Dedifferentiated amniotic fluid mesenchymal stem cell (primary cell): Measurements from ENCODE around the gene SMKR1.
"Not testable (repeated sequence)": the region's sequence is repeated elsewhere in the genome, so short reads cannot be mapped to it uniquely, and the experiment has no call there.

Source experiments
- DNase-seq: peaks from one replicate; pipeline ENCODE4 v3.0.0-alpha.2; 2016; ENCODE audit errors: extremely low spot score

Gene SMKR1

DNA sequence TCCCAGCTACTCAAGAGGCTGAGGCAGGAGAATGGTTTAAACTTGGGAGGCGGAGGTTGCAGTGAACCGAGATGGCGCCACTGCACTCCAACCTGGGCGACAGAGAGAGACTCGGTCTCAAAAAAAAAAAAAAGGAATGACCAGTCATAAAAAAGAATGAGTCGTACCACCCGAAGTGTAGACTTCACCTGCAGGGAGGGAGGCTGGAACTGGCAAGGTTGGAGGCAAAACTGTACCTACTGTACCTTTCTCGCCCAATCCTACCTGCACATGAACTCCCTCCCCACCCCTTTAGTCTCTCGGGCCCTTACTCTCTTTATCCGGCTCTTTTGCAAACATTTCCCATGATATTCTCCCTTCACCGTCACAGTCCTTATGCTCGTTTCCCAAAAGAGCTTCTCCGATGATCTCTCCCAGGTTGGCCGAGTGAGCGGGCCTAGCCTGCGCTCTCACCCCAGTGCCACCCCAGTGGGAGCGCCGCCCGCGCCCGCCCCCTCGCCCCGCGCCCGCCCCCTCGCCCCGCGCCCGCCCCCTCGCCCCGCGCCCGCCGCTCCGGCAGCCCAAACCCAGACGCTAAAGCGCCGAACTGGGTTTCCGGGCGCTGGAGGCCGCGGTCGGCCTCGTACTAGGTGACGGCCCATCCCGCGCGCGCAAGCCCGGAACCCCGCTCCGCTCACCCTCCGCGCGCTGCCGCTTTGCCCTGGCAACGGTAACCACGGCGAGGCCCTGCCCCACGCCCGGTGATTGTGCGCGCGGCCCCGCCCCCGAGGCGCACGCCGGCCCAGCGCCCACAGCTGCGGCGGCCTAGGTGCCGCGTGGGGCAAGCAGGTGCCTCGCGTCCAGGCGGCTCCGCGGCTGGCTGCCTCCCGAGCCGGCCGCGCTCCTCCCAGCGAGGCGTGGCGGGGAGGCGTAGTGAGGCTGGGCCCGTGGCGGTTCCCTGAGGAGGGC lies at the start of gene SMKR1:
TSS of gene SMKR1 (plus strand) at position 772 of the 948 bp plus-strand sequence. CDS start 294 bp downstream, outside the sequence.
- DNase-seq, result no peak

DNA sequence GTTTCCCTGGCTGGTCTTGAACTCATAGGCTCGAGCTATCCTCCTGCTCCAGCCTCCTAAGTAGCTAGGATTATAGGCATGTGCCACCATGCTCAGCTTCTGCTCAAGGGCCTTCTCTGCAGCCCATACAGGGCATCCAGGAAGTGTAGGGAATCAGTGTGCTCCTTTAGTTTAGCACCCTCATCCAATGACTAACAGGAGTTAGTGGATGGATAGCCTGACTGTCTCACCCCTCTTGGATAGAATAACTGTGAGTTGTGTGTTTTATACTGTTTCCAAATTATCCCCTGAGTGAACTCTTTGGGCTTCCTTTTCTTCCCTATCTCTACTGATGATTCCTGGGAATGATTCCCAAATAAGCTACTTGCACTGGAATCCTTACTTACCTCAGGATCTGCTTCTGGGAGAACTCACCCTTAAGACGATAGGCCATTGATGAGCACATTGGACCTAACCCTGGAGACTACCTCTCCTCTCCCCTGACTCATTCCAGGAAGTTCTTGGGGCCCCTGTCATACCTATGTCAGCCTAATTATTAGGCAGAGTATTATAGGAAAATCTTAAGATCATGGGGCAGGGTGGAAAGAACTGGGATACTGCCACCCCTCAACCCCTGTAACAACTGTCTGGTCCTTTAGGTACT lies 49.6 kb upstream of the SMKR1 start:
- no peak for DNase-seq

DNA sequence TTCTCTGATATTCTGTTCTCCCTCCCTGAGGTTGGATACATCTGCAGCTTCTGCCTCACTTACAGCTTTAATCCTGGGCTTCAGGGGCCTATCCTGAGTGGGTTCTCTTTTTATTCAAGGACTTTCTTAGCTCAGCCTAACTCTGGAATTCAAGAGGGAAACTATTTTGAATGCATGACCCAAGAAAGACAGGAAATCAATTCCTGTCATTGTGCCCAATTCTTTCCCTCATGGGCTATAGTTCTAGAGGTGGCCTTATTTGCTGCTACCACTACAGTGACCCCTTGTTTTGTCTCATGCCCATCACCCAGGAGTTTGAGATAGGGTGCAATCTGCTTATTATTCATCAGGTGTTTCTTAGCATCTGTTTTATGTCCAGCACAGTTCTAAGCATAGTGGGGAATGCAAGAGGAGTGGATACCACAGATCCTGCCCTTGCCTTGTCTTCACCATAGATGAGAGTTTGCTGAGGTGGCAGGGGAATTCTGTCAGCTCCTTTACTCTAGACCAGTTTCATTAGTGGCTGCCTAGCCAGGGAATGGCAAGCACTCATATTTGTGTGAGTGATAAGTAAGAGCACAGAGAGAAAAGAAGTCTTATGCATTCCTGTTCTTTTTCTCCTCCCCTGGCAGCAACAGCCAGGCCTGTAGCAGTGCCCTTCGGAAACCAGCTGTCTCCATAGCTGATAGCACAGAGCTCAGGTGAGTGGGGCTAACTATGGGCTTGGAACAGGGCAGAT lies 48.7 kb upstream of the SMKR1 start:
- no peak for DNase-seq

DNA sequence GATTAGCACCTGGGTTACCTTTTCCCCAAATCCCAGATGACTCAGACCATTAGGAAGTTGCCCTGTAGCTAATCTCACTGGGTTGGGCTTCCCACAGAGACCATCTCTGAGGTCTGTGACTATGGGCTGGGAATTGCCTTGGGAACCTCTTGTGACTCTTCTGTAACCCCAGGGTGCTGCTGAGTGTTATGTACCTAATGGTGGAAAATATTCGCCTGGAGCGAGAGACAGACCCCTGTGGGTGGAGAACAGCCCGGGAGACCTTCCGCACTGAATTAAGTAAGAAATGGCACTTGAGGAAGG lies 48.1 kb upstream of the SMKR1 start:
- DNase-seq, result no peak

DNA sequence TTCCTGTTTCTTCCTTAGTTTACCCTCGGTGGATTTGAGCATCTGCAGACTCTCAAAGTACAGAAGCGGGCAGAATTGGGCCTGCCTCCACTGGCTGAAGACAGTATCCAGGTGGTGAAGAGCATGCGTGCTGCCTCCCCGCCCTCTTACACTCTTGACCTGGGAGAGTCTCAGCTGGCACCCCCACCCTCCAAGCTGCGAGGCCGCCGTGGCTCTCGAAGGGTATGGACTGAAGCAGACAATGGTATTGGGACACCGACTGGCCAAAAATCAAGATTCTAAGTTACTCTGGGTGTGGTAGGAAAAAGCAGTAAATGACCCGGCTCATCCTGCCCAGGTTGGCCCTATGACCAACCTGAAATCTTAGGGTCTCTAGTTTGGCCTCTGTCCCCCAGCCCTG lies 45.9 kb upstream of the SMKR1 start:
- DNase-seq, result no peak

DNA sequence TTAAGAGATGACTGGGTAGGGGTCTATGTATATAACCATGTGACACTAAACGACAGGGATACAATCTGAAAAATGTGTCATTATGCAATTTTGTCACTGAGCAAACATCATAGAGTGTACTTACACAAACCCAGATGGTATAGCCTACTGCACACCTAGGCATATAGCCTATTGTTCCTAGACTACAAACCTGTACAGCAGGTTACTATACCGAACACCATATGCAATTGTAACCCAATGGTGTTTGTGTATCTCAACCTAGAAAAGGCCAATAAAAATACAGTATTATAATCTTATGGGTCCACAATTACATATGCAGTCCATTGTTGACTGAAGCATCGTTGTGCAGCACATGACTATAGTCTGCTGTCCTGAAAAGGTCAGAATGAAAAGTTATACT lies 45.2 kb upstream of the SMKR1 start:
- no peak for DNase-seq

DNA sequence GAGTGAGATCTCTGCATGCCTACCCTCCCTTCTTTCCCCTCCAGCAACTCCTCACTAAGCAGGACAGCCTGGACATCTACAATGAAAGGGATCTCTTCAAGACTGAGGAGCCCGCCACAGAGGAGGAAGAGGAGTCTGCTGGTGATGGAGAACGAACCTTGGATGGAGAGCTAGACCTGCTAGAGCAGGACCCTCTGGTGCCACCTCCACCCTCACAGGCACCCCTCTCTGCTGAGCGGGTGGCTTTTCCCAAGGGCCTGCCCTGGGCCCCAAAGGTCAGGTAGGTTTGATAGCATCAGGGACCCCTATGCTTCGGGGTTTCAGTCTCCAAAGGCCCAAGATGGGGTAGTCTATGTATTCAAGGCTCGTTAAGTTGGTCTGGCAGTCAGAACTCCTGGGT lies 44.2 kb upstream of the SMKR1 start:
- DNase-seq, result no peak

DNA sequence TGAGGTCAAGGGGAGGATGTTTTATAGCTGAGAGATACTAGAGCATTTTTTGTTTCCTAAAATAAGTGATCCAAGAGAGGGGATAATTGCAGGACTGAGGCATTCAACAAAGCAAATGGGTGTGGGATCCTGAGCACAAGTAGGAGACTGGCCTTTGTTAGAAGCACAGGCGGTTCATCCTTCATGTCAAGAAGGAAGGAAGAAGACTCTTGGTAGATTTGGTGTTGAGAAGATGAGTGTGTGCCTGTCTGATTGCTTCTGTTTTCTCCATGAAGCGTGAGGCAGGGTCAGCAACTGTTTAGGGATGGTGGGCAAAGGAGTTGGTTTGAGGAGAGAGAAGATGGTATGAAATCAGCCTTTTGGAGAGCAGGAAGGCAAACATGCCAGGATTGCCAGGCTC lies 40.5 kb upstream of the SMKR1 start:
- DNase-seq, result no peak

DNA sequence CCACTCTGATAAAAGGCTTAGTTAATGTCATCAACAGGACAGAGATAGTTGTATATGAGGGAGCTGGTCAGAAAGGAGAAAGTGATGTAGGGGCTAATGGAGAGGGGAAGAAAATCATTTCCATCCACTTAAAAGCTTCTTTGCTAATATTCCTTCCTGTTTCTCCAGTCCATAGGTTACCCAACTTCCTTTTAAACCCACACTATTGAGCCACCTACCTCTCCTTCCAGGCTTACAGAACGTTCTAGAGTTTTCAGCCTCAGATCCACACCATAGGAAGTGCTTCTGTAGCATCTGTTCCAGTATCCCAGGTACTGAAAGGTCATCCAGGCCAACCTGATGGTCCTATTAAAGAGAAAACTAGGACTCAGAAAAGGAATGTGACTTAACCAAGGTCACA lies 39.9 kb upstream of the SMKR1 start:
- no peak for DNase-seq

DNA sequence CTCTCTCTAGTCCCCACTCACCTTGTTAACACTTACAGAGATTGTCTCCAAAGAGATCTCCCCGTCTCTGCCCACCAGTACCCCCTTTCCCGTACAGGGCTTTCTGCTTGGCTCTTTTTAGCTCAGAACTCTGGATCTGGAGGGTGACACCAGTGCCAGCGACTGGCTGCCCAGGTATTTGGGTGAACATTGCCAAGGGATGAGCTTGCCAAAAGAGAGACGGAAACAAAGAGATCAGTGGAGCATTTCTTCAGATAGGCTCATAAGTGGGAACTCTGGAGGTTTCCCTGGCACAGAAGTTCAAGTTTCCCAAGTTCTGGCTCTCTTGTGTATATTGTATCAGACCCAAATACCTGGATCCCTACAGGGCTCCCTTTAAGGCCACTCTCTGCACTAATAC lies 38.1 kb upstream of the SMKR1 start:
- DNase-seq, result no peak

DNA sequence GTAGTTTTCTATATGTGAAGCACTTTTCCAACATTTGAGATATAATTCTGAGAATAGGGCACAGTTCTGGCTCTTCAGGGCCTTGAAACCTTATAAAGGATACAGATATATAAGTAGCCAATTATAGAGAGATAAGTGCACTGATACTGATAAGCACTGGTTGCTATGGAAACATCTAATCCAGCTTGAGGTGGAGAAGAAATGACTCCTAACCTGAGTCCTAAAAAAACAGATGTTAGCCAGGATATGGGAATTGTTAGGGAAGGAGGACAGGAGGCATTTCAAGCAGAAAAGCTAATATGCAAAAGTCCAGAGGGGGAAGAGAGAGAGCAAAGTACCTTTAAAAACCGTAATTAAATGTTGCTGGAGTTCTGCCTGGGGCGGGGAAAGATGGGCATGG lies 37.3 kb upstream of the SMKR1 start:
- DNase-seq, result no peak

DNA sequence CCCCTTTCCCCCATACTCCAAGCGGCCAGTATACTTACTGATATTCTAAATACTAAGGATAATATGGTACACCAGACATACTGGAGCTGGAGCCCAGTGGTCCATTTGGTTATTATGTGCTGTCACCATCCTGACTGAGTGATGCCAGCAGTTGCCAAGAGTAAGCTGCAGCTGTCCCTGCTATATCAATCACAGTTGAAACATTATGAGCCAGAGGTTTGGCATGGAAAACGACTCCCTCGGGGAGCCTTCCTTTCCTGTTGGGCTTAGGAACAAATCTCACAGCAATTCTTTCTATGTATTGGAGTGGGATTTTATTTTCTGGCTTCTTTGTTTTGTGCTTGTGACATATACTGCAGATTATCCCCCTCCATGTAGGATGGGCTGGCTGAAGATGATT lies 35.5 kb upstream of the SMKR1 start:
- no peak for DNase-seq

DNA sequence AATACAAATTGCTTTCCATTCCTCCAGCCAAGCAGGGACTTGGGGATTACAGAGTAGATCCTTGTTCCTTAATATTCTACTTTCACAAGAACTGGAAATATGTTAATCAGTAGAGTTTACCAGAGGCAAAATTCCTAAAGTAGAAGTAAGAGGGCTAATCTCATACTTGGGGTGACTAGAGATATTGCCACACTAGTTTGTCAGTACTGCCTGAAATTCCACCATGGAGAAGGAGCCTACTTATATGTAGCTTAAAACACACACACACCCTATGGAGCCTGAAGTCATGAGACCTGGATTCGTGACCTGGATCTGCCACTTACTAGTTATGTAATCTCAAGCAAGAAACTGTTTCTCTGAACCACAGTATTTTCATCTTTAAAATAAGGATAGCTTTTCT lies 34.2 kb upstream of the SMKR1 start:
- DNase-seq, result peak; percentile 54

DNA sequence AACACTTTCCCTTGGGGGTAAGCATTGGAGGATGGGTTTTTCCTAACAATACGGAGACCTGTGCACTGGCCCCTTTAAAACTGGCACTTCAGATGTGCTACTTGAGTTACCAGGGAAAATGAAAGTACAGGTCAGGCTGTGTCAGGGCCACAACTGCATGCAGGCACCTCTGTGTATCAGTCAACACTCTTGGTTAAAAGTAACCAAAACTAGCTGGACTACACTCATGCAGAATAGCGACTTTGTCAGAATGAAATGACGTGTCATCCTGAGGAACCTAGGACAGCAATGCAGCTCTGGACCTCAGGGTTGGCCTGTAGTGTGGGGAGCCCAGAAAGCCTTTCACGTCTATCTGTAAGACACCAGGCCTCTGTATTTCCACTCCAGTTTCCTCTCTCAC lies 33.8 kb upstream of the SMKR1 start:
- DNase-seq, result no peak

DNA sequence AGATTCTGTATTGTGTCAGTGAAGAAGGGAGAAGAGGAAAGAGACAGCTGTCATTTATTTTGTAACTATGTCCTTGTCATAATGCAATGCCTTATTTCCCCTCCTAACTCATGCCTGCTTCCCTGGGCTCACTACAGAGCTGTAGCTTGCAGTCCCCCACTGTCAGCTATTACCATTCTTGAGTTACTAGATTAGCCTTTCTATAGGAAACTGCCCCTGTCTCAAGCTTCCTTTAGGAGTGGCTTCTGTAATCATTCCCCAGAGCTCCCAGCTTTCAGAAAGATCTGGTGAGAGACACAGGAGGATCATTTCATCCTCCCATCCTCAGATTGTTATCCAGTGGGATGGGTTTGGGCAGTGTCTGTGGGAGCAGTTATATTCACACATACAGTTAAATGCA lies 32.4 kb upstream of the SMKR1 start:
- DNase-seq, result no peak

DNA sequence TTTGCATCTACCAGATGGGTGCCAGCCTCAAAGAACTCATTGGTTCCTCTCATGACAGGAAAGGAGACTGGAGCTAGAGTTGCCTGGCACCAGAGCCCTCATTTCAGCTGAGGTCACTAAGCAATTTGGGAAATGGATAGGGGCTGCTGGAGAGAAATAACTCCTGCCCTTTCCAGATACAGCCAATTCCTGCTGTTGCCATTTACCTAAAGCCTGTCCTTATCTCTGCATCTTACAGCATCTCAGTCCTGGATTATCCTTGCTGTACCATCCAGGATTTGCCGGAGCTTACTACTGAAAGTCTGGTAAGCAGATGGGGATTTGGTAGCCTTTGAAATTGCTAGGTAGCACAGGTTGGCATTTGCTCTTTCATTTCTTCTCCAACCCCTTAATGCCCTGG lies 31.9 kb upstream of the SMKR1 start:
- DNase-seq, result no peak

DNA sequence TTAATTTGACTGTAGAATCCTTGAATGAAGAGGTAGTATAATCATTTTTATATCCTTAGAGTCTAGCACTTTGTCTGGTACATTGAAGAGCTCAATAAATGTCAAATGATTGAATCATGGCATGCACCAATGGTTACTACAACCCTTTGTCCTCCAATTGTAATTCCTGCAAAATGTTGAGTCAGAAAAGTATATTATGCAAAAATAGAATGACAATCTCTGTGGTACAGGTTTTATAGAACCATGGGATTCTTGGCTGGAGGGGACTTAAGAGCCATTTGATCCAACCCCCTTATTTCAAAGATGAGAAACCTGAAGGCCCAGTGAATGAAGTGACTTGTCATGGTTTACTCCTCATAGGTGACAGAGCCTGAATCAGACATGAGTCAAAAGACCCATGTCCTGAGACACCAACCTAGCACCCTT lies 30.9 kb upstream of the SMKR1 start:
- no peak for DNase-seq

DNA sequence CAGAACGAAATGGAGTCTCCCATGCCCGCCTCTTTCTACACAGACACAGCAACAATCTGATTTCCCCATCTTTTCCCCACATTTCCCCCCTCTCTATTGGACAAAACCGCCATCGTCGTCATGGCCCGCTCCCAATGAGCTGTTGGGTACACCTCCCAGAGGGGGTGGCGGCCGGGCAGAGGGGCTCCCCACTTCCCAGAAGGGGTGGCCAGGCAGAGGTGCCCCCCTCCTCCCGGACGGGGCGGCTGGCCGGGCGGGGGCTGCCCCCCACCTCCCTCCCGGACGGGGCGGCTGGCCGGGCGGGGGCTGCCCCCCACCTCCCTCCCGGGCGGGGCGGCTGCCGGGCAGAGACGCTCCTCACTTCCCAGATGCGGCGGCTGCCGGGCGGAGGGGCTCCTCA lies 26.4 kb upstream of the SMKR1 start:
- DNase-seq, result not testable (repeated sequence)

DNA sequence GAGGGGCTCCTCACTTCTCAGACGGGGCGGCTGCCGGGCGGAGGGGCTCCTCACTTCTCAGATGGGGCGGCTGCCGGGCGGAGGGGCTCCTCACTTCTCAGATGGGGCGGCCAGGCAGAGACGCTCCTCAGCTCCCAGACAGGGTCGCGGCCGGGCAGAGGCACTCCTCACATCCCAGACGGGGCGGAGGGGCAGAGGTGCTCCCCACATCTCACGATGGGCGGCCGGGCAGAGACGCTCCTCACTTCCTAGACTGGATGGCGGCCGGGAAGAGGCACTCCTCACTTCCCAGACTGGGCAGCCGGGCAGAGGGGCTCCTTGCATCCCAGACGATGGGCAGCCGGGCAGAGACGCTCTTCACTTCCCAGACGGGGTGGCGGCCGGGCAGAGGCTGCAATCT lies 25.9 kb upstream of the SMKR1 start:
- not testable (repeated sequence) for DNase-seq

DNA sequence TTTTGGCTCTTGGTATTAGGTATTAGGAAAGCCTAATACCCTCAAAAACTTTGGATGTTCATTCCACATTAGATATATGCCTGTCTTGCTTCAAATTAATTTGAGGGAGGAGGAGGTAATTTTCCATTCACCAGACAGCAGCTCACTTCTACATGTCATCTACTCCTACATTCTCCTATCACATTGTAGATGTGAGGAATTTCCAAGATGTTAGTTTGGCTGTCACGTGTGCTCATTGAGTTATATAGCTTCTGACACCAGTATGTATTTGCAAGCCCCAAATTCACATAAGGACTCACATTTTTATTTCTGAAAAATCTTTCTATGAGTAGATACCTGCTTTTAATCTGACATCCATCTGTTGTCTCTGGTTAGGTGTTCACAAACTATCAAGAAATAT lies 22.5 kb upstream of the SMKR1 start:
- DNase-seq, result no peak

DNA sequence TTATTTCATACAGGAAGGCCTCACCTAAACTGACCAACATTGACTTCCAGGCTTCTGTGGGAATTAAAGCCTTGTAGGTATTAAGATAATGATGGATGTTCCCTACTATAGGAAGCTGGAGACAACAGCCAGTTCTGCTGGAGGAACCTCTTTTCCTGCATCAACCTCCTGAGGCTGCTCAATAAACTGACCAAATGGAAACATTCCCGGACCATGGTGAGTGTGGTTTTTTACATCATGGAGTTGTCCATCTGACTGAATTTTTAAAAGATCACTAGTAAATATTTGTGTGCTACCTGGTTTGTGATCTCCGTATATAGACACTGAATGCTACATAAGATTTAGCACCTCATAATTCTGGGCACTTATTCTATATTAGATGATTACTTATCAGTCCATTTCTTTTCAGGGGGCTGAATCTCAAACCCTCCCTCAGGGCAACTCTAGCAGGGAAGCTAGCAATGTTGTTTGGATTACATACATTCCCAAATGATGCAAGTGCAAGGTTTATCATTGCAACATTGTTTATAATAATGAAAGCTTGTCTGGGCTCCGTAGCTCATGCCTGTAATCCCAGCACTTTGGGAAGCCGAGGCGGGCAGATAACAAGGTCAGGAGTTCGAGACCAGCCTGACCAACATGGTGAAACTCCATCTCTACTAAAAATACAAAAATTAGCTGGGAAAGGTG lies 21.5 kb upstream of the SMKR1 start:
- no peak for DNase-seq

DNA sequence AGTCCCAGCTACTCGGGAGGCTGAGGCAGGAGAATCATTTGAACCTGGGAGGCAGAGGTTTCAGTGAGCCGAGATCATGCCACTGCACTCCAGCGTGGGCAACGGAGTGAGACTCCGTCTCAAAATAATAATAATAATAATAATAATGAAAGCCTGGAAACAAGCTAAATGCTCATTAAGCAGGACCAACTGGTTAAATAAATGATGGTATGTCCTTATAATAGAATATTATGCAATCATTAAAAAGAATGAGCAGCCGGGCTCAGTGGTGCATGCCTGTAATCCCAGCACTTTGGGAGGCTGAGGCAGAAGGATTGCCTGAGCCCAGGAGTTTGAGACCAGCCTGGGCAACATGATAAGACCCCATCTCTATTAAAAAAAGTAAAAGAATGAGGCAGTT lies 21.0 kb upstream of the SMKR1 start:
- DNase-seq, result not testable (repeated sequence)
